SK-N-DZ (cell line): Measurements from ENCODE around the gene OTULIN. TPM values are rescaled to one million over a fixed set of nuclear protein-coding genes. Genes with fewer than 3 reads are reported as not detected.

Source experiments
- DNase-seq: peaks from one replicate; pipeline ENCODE4 v3.0.0-alpha.2; 2015; ENCODE audit warnings: low spot score
- polyA plus RNA-seq, 2 experiments: library from polyadenylated mRNA; depleted of rRNA; stranded (reverse); fragments of >200 nt; gene quantifications; 2 replicates each; pipeline ENCODE4 v1.2.3, GENCODE V29; 2014

The OTULIN gene
- 17.8 and 47.2 TPM in 2 replicates for polyA plus RNA-seq (2014; cell fraction: cytosol; rRNA removed)
- polyA plus RNA-seq (2014; cell fraction: nucleus; rRNA removed) = 15.2 and 21.5 TPM in 2 replicates

DNA sequence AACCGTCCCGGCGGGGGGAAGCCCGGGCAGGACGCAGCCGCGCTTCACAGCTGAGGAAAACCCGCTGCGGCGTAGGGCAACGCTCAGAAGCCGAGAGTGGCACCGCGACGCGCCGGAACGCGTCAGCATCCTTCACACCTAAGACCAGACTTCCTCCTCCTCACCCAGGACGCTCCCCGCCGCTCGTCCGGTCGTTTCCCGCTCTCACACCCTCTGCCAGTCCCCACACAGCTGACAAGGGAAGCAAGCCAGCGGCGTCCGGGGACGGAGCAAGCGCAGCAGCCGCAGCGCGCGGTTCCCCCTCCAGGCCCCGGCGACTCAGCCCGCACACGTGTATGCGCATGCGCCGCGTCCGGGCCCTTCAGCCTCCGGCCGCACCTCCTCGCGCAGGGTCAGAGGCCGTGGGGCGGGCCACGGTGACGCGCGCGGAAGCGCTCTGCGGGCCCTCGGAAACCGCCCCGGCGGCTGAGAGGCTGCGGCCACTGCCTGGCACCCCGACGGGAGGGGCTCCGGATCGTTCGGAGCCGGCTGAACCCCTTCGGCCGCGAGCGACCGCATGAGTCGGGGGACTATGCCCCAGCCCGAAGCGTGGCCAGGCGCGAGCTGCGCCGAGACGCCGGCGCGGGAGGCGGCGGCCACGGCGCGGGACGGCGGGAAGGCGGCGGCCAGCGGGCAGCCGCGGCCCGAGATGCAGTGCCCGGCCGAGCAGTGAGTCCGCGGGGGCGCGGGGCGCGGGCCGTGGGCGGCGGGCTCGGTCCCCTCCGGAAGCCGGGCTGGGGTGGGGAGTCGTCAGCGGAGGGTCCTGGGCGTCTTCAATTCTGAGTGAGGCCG is at the start of gene OTULIN:
TSS of gene OTULIN (plus strand) at position 449 of the 831 bp plus-strand sequence. CDS start at position 557, 108 bp downstream.
- peak; percentile 91 for DNase-seq

DNA sequence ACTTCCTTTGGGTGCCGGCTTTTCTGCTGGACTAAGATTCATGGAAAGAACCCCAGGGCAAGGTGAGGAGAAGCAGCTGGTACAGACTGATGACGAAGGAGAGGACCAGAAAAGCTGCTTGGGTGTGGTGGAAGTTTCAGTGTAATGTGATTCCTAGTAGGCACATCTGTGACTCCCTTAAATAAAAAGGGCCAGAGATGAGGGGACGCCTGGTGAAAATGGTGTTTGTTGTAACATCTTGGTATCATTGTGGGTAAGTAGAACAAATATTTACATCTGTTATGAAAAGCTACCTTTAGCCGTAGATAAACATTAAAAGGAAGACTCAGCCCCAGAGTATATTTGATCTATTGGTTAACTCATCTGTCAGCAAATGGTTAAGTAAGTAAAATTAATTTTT is 49.2 kb upstream of the OTULIN start:
- no peak for DNase-seq

- no peak for DNase-seq
Measured at GRCh38 chr5:14617441-14617840, 47.1 kb upstream of the OTULIN start.

- DNase-seq = no peak
Measured at GRCh38 chr5:14627270-14627669, 37.2 kb upstream of the OTULIN start.

GRCh38 chr5:14628346-14628745 is 36.2 kb upstream of the OTULIN start:
- DNase-seq = peak; percentile 13

- DNase-seq = no peak
Measured at GRCh38 chr5:14630671-14631070, 33.8 kb upstream of the OTULIN start.

GRCh38 chr5:14635656-14636055 is 28.9 kb upstream of the OTULIN start:
- DNase-seq = no peak

- DNase-seq = no peak
Measured at GRCh38 chr5:14640765-14641164, 23.8 kb upstream of the OTULIN start.

DNA sequence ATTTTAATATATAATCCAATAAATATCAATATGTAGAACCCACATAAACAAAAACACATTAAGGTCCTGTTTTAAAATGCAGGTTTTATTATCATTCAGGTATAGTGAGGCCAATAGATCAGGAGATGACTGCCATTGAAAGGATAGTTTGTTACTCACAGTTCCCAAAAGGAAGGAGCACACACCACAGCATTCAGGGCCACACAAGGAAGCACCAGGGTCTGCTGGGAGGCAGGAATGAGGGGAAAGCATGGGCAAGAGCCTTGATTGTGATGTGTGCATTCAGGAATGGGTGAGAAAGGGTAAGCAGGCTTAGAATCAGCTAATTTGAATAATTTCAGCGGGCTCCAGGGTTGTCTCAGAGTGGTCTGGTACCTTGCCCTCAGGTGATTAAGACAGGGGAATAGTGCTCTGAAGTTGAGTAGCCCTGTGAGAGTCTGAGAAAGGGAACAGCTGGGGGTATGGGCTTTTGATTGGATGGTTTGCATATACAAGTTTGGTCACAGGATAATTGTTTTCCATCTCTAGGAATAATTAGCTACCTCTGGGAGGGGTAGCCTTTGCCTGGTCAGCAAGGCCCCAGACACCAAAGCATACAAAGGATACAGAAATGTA is 19.8 kb upstream of the OTULIN start:
- no peak for DNase-seq

- DNase-seq = no peak
Measured at GRCh38 chr5:14650052-14650451, 14.5 kb upstream of the OTULIN start.

GRCh38 chr5:14655146-14655741 is 9.3 kb upstream of the OTULIN start:
- no peak for DNase-seq

GRCh38 chr5:14656898-14657297 is 7.6 kb upstream of the OTULIN start:
- no peak for DNase-seq

DNA sequence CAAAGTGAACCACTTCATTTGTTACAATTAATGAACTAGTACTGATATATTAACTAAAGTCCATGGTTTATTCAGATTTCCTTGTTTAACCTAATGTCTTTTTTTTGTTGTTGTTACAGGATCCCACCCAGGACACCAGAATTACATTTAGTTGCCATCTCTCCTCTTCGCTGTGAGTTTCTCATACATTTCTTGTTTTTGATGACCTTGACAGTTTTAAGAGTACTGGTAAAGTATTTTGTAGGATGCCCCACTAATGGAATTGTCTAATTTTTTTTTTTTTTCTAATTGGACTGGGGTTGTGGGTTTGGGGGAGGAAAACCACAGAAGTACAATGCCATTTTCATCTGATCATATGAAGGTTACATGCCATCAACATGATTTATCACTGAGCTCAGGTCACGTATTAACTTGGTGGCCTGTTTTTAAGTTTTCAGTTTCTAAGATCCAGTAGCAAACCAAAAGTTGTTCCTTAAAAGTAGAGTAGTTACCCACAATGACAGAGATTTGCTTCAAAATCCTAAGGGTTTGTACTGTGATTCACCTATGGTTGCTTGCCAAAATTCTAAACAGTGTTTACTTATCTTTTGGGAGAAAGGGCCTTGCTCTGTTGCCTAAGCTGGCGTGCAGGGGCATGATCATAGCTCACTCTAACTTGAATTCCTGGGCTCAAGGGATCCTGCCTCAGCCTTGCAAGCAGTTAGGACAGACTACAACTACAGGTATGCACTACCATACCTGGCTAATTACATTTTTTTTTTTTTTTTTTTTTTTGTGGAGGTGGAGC is 4.5 kb upstream of the OTULIN start:
- DNase-seq = no peak

DNA sequence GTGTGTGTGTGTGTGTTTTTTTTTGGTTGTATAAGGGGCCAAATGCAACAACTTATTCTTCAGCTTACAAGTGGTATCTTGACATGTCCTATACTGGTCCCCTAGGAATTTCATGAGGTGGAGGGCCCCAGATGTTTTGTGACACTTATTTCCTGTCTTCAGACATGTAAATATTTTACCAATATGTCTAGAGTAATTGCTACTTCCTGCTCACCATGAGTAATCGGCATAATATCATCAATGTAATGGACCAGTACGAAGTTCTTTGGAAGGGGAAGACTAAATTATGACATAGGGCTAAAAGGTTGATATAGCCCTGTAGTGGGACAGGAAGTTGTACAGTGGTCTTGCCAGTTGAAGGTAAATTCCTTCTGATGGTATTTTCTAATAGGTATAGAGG is 3.7 kb upstream of the OTULIN start:
- no peak for DNase-seq

DNA sequence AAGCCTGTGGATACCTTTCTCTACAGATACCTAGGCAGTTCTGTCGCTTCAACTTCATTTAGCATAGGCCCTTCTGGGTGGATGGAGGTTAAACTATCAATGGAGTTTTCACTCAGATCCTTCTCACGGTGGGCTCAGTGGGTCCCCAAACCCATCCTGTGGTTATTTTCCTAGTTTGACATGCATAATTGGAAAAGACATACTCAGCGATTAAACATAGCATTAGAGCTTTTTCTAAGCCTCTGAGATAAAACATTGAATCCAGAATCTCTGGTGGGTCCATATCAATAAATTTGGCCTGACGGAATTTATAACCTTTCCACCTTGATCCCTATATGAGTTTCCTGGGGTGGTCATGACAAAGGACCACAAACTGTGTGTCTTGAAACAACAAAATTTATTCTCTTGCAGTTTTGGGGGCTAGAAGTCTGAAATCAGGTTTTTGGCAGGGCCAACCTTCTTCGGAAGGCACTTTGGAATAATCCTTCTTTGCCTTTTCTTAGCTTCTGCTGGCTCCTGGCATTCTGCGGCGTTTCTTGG is 1.7 kb upstream of the OTULIN start:
- no peak for DNase-seq

- DNase-seq = peak; percentile 47
Measured at GRCh38 chr5:14663734-14664269, 716 bp upstream of the OTULIN start.

DNA sequence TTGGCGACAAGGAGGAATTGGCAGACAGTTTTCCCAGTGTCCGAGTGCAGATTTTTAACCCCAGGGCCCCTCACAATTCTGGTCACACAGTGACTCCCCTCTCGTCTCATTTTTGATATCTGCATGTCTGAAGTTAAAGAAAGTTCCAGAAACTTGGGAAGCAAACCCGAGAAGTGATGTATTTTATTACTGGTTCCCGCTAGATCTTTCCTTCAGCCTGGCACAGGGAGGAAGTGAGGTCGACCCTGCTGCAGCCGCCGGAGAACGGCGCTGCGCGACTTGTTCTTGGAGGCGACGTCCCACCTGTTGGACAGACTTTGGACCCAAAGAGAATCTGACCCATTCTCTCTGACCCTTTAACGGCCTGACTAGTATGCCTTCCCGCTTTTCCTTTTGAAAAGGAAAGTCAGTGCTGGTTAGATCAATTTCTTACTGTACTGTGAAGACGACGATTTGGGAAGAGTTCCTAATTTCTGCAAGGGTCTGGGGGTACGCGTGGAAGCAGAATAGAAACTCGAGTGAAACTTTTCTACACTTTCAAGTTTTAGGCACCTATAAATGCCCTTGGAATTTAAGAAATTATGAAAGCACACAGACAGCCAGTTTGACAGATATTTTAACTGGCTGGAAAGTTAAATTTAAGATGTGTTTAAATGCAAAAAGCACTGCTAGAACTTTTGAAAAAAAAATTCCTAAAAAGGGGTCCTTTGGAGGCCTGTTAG is 744 bp downstream of the OTULIN start:
- DNase-seq = peak; percentile 41

DNA sequence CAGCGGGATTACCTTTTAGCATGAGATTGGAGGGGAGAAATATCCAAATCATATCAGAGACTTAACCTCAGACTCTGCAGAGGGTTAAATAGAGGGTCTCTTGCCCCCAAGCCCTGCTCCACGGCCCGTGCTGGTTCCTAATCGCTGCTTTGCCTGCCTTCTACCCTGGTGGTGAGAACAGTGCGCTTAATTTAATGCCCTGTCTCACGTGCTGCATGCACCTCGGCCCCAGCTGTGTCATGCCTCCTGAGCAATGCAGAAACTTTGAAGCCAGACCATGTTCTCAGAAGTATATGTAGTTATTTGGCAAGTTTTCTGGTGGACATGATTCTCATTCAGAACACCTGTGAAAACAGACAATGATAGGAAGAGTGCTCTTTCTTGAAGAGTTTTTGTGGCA is 1.4 kb downstream of the OTULIN start:
- DNase-seq = peak; percentile 26

- no peak for DNase-seq
Measured at GRCh38 chr5:14666357-14666756, 1.8 kb downstream of the OTULIN start.

DNA sequence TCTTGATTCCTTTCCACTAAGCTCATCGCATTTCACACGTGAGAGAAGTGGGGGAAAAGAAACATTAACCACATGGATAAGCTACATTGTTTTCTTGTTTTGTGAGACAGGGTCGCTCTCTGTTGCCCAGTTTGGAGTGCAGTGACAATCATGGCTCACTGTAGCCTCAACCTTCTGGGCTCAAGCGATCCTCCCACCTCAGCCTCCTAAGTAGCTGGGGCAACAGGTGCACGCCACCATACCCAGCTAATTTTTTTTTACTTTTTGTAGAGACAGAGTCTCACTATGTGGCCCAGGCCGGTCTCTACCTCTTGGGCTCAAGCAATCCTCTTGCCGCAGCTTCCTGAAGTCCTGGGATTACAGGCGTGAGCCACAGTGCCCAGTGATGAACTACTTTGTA is 2.8 kb downstream of the OTULIN start:
- no peak for DNase-seq

- DNase-seq = no peak
Measured at GRCh38 chr5:14667770-14668169, 3.3 kb downstream of the OTULIN start.
